Measurements from ENCODE around the gene LGALS9B.
"Not testable (repeated sequence)": the region's sequence is repeated elsewhere in the genome, so short reads cannot be mapped to it uniquely, and the experiment has no call there.

LGALS9B gene

GRCh38 chr17:20466999-20467398 lies 340 bp downstream of the LGALS9B start:
- not testable (repeated sequence) for H3K36me3 ChIP-seq (ENCODE audit: control insufficient read depth, insufficient read depth, low read length); H3K4me3 ChIP-seq (ENCODE audit: low read length); H3K27ac ChIP-seq (ENCODE audit: low read length); DNase-seq (ENCODE audit: low read depth, low spot score); H3K27me3 ChIP-seq (ENCODE audit: control insufficient read depth, insufficient read depth, low read length); H3K4me1 ChIP-seq (ENCODE audit: control insufficient read depth, insufficient read depth, low read length); H3K9me3 ChIP-seq (ENCODE audit: control insufficient read depth, insufficient read depth, low read length)
- no CpG with 5 or more reads among the region's 5 CpGs for WGBS (ENCODE audit: insufficient coverage, insufficient read length)

DNA sequence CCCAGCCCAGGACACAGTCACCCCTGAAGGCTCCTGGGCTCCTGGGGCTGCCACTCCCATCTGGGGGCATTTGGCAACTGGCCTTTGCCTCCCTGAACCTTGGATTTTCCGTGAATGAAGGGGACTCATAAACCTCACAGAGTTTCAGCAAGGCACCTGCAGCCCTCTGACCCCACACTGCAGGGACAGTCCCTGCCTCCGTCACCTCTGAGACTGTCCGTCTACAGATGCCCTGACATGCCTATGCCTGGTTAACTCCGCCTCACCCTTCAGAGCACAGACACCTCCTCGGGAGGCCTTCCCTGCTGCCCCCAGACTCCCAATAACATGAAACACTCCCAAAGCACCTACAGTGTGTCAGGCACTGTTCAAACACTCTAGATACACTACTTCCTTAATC lies 786 bp downstream of the LGALS9B start:
- not testable (repeated sequence) for H3K4me1 ChIP-seq (ENCODE audit: control insufficient read depth, insufficient read depth, low read length); H3K27ac ChIP-seq (ENCODE audit: low read length); DNase-seq (ENCODE audit: low read depth, low spot score); H3K27me3 ChIP-seq (ENCODE audit: control insufficient read depth, insufficient read depth, low read length); H3K36me3 ChIP-seq (ENCODE audit: control insufficient read depth, insufficient read depth, low read length); H3K9me3 ChIP-seq (ENCODE audit: control insufficient read depth, insufficient read depth, low read length); H3K4me3 ChIP-seq (ENCODE audit: low read length)
- no CpG with 5 or more reads among the region's 5 CpGs for WGBS (ENCODE audit: insufficient coverage, insufficient read length)

DNA sequence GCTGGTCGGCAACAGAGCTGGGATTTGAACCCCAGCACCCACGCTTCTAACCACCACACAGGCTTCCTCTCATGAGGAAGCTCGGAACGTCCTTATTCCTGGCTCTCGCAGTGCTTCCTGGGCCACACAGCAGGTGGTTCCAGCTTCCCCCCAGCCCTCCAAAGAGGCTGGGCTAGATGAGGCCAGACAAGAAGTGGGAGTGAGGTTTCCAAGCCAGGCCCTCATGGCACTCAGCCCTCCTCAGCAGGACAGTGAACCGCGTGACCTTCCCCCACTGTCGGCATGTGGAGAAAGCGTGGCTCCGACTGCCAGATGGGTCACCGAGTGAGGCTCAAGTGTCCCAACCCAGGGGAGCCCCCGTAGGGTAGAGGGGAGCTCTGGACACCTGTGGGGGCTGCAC lies 1.8 kb downstream of the LGALS9B start:
- H3K27ac ChIP-seq (ENCODE audit: low read length); H3K36me3 ChIP-seq (ENCODE audit: control insufficient read depth, insufficient read depth, low read length); H3K27me3 ChIP-seq (ENCODE audit: control insufficient read depth, insufficient read depth, low read length); H3K4me3 ChIP-seq (ENCODE audit: low read length); DNase-seq (ENCODE audit: low read depth, low spot score); H3K9me3 ChIP-seq (ENCODE audit: control insufficient read depth, insufficient read depth, low read length); H3K4me1 ChIP-seq (ENCODE audit: control insufficient read depth, insufficient read depth, low read length): not testable (repeated sequence)
- no CpG with 5 or more reads among the region's 12 CpGs for WGBS (ENCODE audit: insufficient coverage, insufficient read length)

DNA sequence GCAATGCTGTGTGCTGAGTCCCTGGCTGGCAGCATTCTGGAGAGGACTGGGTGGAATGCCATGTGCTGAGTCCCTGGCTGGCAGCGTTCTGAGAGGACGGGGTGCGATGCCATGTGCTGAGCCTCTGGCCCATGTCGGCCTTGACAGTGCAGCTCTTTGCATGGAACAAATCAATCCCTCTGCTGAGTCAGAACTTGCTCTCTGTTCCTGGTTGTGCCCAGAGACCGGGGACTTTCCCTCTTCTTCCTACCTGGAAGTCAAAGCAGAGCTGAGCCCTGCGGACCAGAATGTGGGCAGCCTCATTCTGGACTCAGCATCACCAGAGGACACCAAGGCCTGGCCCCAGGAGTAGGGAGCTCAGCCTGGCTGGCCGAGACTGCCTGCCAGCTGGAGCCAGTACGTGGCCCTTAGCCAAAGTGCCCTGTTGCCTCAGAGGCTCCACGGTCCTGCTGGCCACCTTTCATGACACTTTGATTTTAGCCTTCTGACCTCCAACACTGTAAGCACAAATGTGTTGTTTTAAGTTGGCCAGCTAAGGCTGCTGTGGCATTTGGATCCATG lies 2.4 kb downstream of the LGALS9B start:
- not testable (repeated sequence) for H3K4me3 ChIP-seq (ENCODE audit: low read length); H3K4me1 ChIP-seq (ENCODE audit: control insufficient read depth, insufficient read depth, low read length); H3K36me3 ChIP-seq (ENCODE audit: control insufficient read depth, insufficient read depth, low read length); H3K27ac ChIP-seq (ENCODE audit: low read length); DNase-seq (ENCODE audit: low read depth, low spot score); H3K27me3 ChIP-seq (ENCODE audit: control insufficient read depth, insufficient read depth, low read length); H3K9me3 ChIP-seq (ENCODE audit: control insufficient read depth, insufficient read depth, low read length)
- no CpG with 5 or more reads among the region's 9 CpGs for WGBS (ENCODE audit: insufficient coverage, insufficient read length)

- WGBS (ENCODE audit: insufficient coverage, insufficient read length), result no CpG with 5 or more reads among the region's 3 CpGs
- not testable (repeated sequence) for H3K9me3 ChIP-seq (ENCODE audit: control insufficient read depth, insufficient read depth, low read length)
Observed at GRCh38 chr17:20462158-20462557, 5.2 kb downstream of the LGALS9B start.

DNA sequence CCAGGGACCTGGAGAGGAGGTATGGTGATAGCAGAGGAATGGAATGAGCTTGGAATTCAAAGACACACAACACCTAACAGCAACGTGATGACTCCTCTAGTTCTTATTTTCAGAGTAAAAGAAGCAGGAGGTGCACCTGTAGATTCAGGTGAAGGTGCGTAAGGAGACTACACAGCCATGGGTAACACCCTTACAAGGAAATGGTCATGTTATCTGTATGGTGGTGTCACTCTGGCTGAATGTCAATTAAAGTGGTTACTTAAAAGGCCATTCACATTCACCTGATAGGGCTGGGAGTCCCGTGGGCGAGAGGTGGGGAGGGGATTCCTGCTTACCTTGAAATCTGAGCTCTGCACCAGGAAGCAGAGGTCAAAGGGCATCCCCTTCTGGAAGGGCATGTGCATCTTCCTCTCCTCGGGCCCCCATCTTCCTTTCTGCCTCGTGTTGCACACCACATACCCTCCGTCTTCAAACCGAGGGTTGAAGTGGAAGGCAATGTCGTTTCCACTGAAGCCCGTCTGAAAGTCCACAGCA lies 9.4 kb downstream of the LGALS9B start:
- not testable (repeated sequence) for H3K36me3 ChIP-seq (ENCODE audit: control insufficient read depth, insufficient read depth, low read length); H3K4me1 ChIP-seq (ENCODE audit: control insufficient read depth, insufficient read depth, low read length); H3K4me3 ChIP-seq (ENCODE audit: low read length); H3K27ac ChIP-seq (ENCODE audit: low read length); H3K9me3 ChIP-seq (ENCODE audit: control insufficient read depth, insufficient read depth, low read length); DNase-seq (ENCODE audit: low read depth, low spot score); H3K27me3 ChIP-seq (ENCODE audit: control insufficient read depth, insufficient read depth, low read length)
- WGBS (ENCODE audit: insufficient coverage, insufficient read length), result no CpG with 5 or more reads among the region's 10 CpGs

More at GRCh38 chr17:20462158-20462557, 5.2 kb downstream of the LGALS9B start:
- not testable (repeated sequence) for H3K36me3 ChIP-seq (ENCODE audit: control insufficient read depth, insufficient read depth, low read length); H3K4me3 ChIP-seq (ENCODE audit: low read length); H3K27ac ChIP-seq (ENCODE audit: low read length); H3K4me1 ChIP-seq (ENCODE audit: control insufficient read depth, insufficient read depth, low read length); DNase-seq (ENCODE audit: low read depth, low spot score); H3K27me3 ChIP-seq (ENCODE audit: control insufficient read depth, insufficient read depth, low read length)

- WGBS (ENCODE audit: insufficient coverage, insufficient read length), result no CpG with 5 or more reads among the region's 10 CpGs
- H3K36me3 ChIP-seq (ENCODE audit: control insufficient read depth, insufficient read depth, low read length); H3K4me3 ChIP-seq (ENCODE audit: low read length); H3K9me3 ChIP-seq (ENCODE audit: control insufficient read depth, insufficient read depth, low read length); DNase-seq (ENCODE audit: low read depth, low spot score); H3K27me3 ChIP-seq (ENCODE audit: control insufficient read depth, insufficient read depth, low read length); H3K4me1 ChIP-seq (ENCODE audit: control insufficient read depth, insufficient read depth, low read length); H3K27ac ChIP-seq (ENCODE audit: low read length): not testable (repeated sequence)
Observed at GRCh38 chr17:20455106-20455505, 12.2 kb downstream of the LGALS9B start.

DNA sequence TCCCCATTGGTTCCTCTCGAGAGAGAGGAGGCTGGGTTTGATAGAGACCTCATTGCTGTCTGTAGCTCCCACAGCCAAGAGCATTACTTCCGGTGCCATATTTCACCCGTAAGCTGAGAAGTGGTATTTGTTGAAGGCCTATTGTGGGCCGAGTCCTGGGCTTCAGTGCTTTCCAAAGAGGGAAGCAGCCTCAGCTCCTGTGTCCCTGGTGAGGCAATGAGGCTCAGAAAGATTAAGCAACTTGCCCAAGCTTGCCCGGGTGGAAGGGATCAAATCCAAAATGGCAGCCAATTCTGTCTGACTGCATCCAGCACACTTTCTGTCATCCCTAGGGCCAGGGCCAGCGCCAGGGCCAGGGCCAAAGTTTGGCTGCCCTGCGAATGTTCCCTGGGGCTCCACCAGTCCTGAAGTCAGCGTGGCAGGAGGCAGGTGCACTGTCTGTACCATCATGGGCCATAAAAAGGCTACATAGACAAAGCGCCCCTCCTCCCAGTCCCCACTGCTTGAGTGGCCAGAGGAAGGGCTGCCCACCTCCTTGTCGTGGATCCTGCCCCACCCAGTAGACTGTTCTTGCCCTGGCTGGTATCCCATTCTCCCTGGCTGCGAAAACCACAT lies 13.4 kb downstream of the LGALS9B start:
- not testable (repeated sequence) for H3K4me1 ChIP-seq (ENCODE audit: control insufficient read depth, insufficient read depth, low read length); H3K4me3 ChIP-seq (ENCODE audit: low read length); H3K27me3 ChIP-seq (ENCODE audit: control insufficient read depth, insufficient read depth, low read length); DNase-seq (ENCODE audit: low read depth, low spot score); H3K9me3 ChIP-seq (ENCODE audit: control insufficient read depth, insufficient read depth, low read length); H3K36me3 ChIP-seq (ENCODE audit: control insufficient read depth, insufficient read depth, low read length); H3K27ac ChIP-seq (ENCODE audit: low read length)
- no CpG with 5 or more reads among the region's 11 CpGs for WGBS (ENCODE audit: insufficient coverage, insufficient read length)

- not testable (repeated sequence) for H3K4me3 ChIP-seq (ENCODE audit: low read length); H3K9me3 ChIP-seq (ENCODE audit: control insufficient read depth, insufficient read depth, low read length); DNase-seq (ENCODE audit: low read depth, low spot score); H3K27ac ChIP-seq (ENCODE audit: low read length); H3K36me3 ChIP-seq (ENCODE audit: control insufficient read depth, insufficient read depth, low read length); H3K4me1 ChIP-seq (ENCODE audit: control insufficient read depth, insufficient read depth, low read length); H3K27me3 ChIP-seq (ENCODE audit: control insufficient read depth, insufficient read depth, low read length)
- no CpG with 5 or more reads among the region's 12 CpGs for WGBS (ENCODE audit: insufficient coverage, insufficient read length)
Observed at GRCh38 chr17:20450852-20451251, 16.5 kb downstream of the LGALS9B start.

GRCh38 chr17:20447534-20448321 lies 19.6 kb downstream of the LGALS9B start:
- not testable (repeated sequence) for H3K36me3 ChIP-seq (ENCODE audit: control insufficient read depth, insufficient read depth, low read length); H3K27me3 ChIP-seq (ENCODE audit: control insufficient read depth, insufficient read depth, low read length); H3K4me3 ChIP-seq (ENCODE audit: low read length); H3K9me3 ChIP-seq (ENCODE audit: control insufficient read depth, insufficient read depth, low read length); DNase-seq (ENCODE audit: low read depth, low spot score); H3K27ac ChIP-seq (ENCODE audit: low read length); H3K4me1 ChIP-seq (ENCODE audit: control insufficient read depth, insufficient read depth, low read length)
- no CpG with 5 or more reads among the region's 26 CpGs for WGBS (ENCODE audit: insufficient coverage, insufficient read length)

All from iPS DF 6.9 (cell line).